ENCODE data around the gene RDX.
"Not testable (repeated sequence)": the region's sequence is repeated elsewhere in the genome, so short reads cannot be mapped to it uniquely, and the experiment has no call there.

RDX gene

DNA sequence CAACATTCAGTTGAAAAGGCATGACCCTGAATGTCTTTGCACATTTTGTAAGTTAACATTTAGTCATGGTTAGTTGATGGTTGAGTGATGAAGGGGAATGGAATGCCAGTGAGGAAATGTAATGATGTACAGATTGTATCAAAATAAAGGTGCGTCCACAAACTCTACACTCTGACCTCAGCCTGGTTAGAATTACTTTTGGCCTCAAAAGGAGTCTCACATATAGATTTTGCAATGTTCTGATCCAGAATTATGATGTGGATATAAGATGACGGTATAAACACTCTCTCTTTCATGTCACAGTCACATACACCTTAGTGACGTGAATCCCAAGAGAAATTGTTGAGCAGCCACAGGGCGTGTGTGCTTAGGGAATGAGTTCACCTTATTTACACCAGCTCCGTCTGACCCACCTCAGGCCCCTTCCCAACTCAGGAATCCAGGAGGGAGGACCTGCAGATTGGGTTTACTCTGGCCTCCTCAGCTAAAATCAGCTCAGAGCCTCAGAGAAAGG, 100.1 kb downstream of the RDX start:
- DNase-seq = no peak
- H3K4me3 ChIP-seq (ENCODE audit: low read depth in 1 of 2, low read length in 2 of 2) = no peak overlapping the region
- no peaks in the 10 kb centered on the region for H3K36me3 ChIP-seq (ENCODE audit: insufficient read depth, low read length)
- H3K79me2 ChIP-seq (ENCODE audit: insufficient read depth, low read length) = no peaks in the 10 kb centered on the region
- H3K27ac ChIP-seq (ENCODE audit: low read length) = no peak overlapping the region
- H2AFZ ChIP-seq (ENCODE audit: low read depth, low read length) = no peak overlapping the region
- TF ChIP-seq, protein P1, sequence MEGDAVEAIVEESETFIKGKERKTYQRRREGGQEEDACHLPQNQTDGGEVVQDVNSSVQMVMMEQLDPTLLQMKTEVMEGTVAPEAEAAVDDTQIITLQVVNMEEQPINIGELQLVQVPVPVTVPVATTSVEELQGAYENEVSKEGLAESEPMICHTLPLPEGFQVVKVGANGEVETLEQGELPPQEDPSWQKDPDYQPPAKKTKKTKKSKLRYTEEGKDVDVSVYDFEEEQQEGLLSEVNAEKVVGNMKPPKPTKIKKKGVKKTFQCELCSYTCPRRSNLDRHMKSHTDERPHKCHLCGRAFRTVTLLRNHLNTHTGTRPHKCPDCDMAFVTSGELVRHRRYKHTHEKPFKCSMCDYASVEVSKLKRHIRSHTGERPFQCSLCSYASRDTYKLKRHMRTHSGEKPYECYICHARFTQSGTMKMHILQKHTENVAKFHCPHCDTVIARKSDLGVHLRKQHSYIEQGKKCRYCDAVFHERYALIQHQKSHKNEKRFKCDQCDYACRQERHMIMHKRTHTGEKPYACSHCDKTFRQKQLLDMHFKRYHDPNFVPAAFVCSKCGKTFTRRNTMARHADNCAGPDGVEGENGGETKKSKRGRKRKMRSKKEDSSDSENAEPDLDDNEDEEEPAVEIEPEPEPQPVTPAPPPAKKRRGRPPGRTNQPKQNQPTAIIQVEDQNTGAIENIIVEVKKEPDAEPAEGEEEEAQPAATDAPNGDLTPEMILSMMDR (IDR thresholded peaks at IDR 0.05; ENCODE audit: borderline replicate concordance, extremely low read depth, low read length, poor library complexity, severe bottlenecking) = no peak
- TF ChIP-seq EZH2 (IDR thresholded peaks at IDR 0.05; ENCODE audit: borderline replicate concordance, low read depth, low read length, severe bottlenecking) = no peak
- H3K9ac ChIP-seq (ENCODE audit: low read depth, low read length) = no peak overlapping the region
- H3K4me2 ChIP-seq (ENCODE audit: insufficient read depth, low read length) = no peak overlapping the region
- H3K4me1 ChIP-seq (ENCODE audit: insufficient read depth, low read length) = no peaks in the 10 kb centered on the region
- no peak for ATAC-seq (ENCODE audit: insufficient read depth, low read depth)
- H4K20me1 ChIP-seq (ENCODE audit: insufficient read depth, low read length) = no peaks in the 10 kb centered on the region
- no peaks in the 10 kb centered on the region for H3K27me3 ChIP-seq (ENCODE audit: insufficient read depth, low read length, poor library complexity)
- H3K9me3 ChIP-seq (ENCODE audit: insufficient read depth, low read length, severe bottlenecking) = no peaks in the 10 kb centered on the region

DNA sequence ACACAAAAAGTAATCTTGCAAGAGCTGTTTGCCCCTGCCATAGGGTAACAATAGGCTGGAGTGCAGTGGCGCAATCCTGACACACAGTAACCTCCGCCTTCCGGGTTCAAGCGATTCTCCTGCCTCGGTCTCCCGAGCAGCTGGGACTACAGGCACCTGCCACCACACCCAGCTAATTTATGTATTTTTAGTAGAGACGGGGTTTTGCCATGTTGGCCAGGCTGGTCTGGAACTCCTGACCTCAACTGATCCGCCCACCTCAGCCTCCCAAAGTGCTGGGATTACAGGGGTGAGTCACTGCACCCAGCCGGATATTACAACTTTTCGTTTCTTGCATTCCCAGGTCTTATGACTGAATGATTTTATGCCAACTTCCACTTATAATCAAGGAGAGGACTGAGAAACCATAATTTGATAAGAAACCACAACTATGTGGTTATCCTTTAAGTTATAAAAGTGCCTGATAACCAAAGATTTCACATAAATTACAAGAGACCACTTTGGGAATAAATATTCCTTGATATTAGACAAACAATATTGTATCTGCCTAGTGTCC, 102.1 kb downstream of the RDX start:
- not testable (repeated sequence) for H3K4me1 ChIP-seq (ENCODE audit: insufficient read depth, low read length); H4K20me1 ChIP-seq (ENCODE audit: insufficient read depth, low read length); DNase-seq; H2AFZ ChIP-seq (ENCODE audit: low read depth, low read length); H3K27ac ChIP-seq (ENCODE audit: low read length); H3K4me2 ChIP-seq (ENCODE audit: insufficient read depth, low read length); ATAC-seq (ENCODE audit: insufficient read depth, low read depth); H3K79me2 ChIP-seq (ENCODE audit: insufficient read depth, low read length); H3K27me3 ChIP-seq (ENCODE audit: insufficient read depth, low read length, poor library complexity); H3K4me3 ChIP-seq (ENCODE audit: low read depth in 1 of 2, low read length in 2 of 2); H3K9ac ChIP-seq (ENCODE audit: low read depth, low read length); H3K9me3 ChIP-seq (ENCODE audit: insufficient read depth, low read length, severe bottlenecking); H3K36me3 ChIP-seq (ENCODE audit: insufficient read depth, low read length)

DNA sequence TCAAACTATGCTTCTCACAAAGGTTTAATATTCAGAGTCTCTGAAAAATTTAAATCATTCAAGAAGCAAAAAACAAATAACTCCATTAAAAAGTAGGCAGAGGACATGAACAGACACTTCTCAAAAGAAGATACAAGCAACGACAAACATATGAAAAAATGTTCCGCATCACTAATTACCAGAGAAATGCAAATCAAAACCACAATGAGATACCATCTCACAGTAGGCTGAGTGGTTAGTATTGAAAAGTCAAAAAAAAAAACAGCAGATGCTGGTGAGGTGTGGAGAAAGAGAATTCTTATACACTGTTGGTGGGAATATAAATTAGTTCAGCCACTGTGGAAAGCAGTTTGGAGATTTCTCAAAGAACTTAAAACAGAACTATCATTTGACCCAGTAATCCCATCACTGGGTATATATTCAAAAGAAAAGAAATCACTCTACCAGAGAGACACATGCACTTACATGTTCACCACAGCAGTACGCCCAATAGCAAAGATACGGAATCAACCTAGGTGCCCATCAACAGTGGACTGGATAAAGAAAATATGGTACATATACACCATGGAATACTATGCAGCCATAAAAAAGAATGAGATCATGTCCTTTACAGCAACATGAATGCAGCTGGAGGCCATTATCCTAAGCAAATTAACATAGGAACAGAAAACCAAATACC, 103.7 kb downstream of the RDX start:
- not testable (repeated sequence) for DNase-seq; H3K27ac ChIP-seq (ENCODE audit: low read length); H3K4me3 ChIP-seq (ENCODE audit: low read depth in 1 of 2, low read length in 2 of 2); H3K9me3 ChIP-seq (ENCODE audit: insufficient read depth, low read length, severe bottlenecking); H3K9ac ChIP-seq (ENCODE audit: low read depth, low read length); H3K4me2 ChIP-seq (ENCODE audit: insufficient read depth, low read length); H2AFZ ChIP-seq (ENCODE audit: low read depth, low read length); H4K20me1 ChIP-seq (ENCODE audit: insufficient read depth, low read length); H3K79me2 ChIP-seq (ENCODE audit: insufficient read depth, low read length); H3K4me1 ChIP-seq (ENCODE audit: insufficient read depth, low read length); H3K36me3 ChIP-seq (ENCODE audit: insufficient read depth, low read length); H3K27me3 ChIP-seq (ENCODE audit: insufficient read depth, low read length, poor library complexity)
- ATAC-seq (ENCODE audit: insufficient read depth, low read depth) = peak; percentile 48; the same call in 1 of the 3 replicates

- Histone ChIP-seq H3K9ac (ENCODE audit: low read depth, low read length) (no peak overlapping the region), H2AFZ (ENCODE audit: low read depth, low read length) (no peak overlapping the region), H3K36me3 (ENCODE audit: insufficient read depth, low read length) (no peaks in the 10 kb centered on the region), H4K20me1 (ENCODE audit: insufficient read depth, low read length) (no peaks in the 10 kb centered on the region), H3K79me2 (ENCODE audit: insufficient read depth, low read length) (no peaks in the 10 kb centered on the region), H3K4me2 (ENCODE audit: insufficient read depth, low read length) (no peak overlapping the region), H3K9me3 (ENCODE audit: insufficient read depth, low read length, severe bottlenecking) (no peaks in the 10 kb centered on the region), H3K27ac (ENCODE audit: low read length) (no peak overlapping the region), H3K27me3 (ENCODE audit: insufficient read depth, low read length, poor library complexity) (no peaks in the 10 kb centered on the region), H3K4me3 (ENCODE audit: low read depth in 1 of 2, low read length in 2 of 2) (no peak overlapping the region), H3K4me1 (ENCODE audit: insufficient read depth, low read length) (no peaks in the 10 kb centered on the region)
- ATAC-seq (ENCODE audit: insufficient read depth, low read depth) (no peak), DNase-seq (no peak)
- TF ChIP-seq EZH2 (IDR thresholded peaks at IDR 0.05; ENCODE audit: borderline replicate concordance, low read depth, low read length, severe bottlenecking) = no peak
- TF ChIP-seq, protein P1 (IDR thresholded peaks at IDR 0.05; ENCODE audit: borderline replicate concordance, extremely low read depth, low read length, poor library complexity, severe bottlenecking) = no peak
Measured at GRCh38 chr11:110190885-110191284, 105.5 kb downstream of the RDX start.

All from DND-41 (cell line).